Measurements from ENCODE around the gene CCNC. TPM values are rescaled to one million over a fixed set of nuclear protein-coding genes. Genes with fewer than 3 reads are reported as not detected.

Gene CCNC
- total and polyA plus RNA-seq, 2 of the 13 experiments (the other 11 are each of a cell fraction or from before 2014, with no cell fraction given), result 69.6 to 141 TPM

GRCh38 chr6:99568103-99568933 lies at the start of gene CCNC (continued):
- TF ChIP-seq GPBP1L1 (CRISPR knock-in tag; IDR thresholded peaks at IDR 0.05) (no peak), ISL2 (CRISPR knock-in tag; IDR thresholded peaks at IDR 0.05) (peak; percentile 85), TOPORS (CRISPR knock-in tag; IDR thresholded peaks at IDR 0.05) (peak; percentile 85), IKZF1 (IDR thresholded peaks at IDR 0.05) (no peak), HOXA7 (CRISPR knock-in tag; IDR thresholded peaks at IDR 0.05) (no peak), TEF (CRISPR knock-in tag; IDR thresholded peaks at IDR 0.05) (no peak; the same call in 1 of the 2 replicates), KDM5B (CRISPR knock-in tag; IDR thresholded peaks at IDR 0.05; ENCODE audit: borderline replicate concordance) (peak; percentile 84), NRL (CRISPR knock-in tag; IDR thresholded peaks at IDR 0.05; ENCODE audit: borderline replicate concordance) (peak; percentile 76; the same call in 1 of the 2 replicates), SALL1 (CRISPR knock-in tag; IDR thresholded peaks at IDR 0.05) (peak; percentile 96), ZFP36L2 (CRISPR knock-in tag; IDR thresholded peaks at IDR 0.05) (no peak), DMTF1 (CRISPR knock-in tag; IDR thresholded peaks at IDR 0.05) (no peak), ZNF333 (CRISPR knock-in tag; IDR thresholded peaks at IDR 0.05; ENCODE audit: borderline replicate concordance) (0 out of 2 replicates have a peak, but pooled peaks have one; percentile 29), GABPB1 (CRISPR knock-in tag; IDR thresholded peaks at IDR 0.05) (peak; percentile 98), MED13 (CRISPR knock-in tag; IDR thresholded peaks at IDR 0.05) (0 out of 2 replicates have a peak, but pooled peaks have one; percentile 72), RFX5 (IDR thresholded peaks at IDR 0.05; ENCODE audit: low read depth, low read length) (0 out of 2 replicates have a peak, but pooled peaks have one; percentile 37), ZSCAN20 (CRISPR knock-in tag; IDR thresholded peaks at IDR 0.05; ENCODE audit: borderline replicate concordance) (peak; percentile 85; the same call in 1 of the 2 replicates)
